Subcutaneous adipose tissue (tissue), 4 donors: ENCODE measurements around the gene CCR6. TPM values are rescaled to one million over a fixed set of nuclear protein-coding genes. Genes with fewer than 3 reads are reported as not detected.

Experiments used
- CTCF ChIP-seq: fragments of 450-650 bp; IDR thresholded peaks from one replicate; pipeline ENCODE4 v1.5.1; 2016; ENCODE audit warnings: low read depth, mild to moderate bottlenecking, control low read depth, antibody characterized with exemption, moderate library complexity
- total RNA-seq, 4 donors: library from RNA; depleted of rRNA; stranded (reverse); fragments of >200 nt; gene quantifications; one replicate each; pipeline ENCODE4 v1.1.0, GENCODE V29; 2016

Gene CCR6
- total RNA-seq, 4 donors from 2014 or later = 0.22 TPM; not detected in 3

DNA sequence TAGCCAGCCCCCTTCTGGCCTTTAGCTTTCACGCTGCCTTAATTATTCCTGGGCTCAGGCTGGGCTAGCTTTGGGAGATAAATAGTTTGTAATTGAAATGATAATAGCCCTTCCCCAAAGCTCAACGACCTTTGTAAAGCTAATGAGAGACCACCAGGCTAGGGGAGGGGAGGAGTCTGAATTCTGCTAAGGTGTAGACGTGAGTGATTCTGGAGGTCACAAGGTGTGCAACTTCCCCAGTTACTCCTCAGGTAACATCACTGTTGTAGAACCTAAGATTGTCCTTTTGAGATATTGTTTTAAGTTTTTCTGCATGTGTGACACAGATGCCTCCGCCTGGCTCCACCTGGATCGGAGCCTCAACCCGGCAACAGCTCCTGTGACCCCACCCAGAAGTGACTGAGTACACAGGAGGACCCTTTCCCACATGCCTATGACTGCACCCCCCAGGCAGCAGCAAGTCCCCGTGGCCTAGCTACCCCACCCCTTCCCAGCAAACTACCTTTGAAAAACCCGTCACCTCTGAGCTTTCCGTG lies 40.6 kb downstream of the CCR6 start:
- no peak for TF ChIP-seq CTCF

- TF ChIP-seq CTCF = no peak
These were observed 41.4 kb downstream of the CCR6 start for GRCh38 chr6:167164261-167164660.

DNA sequence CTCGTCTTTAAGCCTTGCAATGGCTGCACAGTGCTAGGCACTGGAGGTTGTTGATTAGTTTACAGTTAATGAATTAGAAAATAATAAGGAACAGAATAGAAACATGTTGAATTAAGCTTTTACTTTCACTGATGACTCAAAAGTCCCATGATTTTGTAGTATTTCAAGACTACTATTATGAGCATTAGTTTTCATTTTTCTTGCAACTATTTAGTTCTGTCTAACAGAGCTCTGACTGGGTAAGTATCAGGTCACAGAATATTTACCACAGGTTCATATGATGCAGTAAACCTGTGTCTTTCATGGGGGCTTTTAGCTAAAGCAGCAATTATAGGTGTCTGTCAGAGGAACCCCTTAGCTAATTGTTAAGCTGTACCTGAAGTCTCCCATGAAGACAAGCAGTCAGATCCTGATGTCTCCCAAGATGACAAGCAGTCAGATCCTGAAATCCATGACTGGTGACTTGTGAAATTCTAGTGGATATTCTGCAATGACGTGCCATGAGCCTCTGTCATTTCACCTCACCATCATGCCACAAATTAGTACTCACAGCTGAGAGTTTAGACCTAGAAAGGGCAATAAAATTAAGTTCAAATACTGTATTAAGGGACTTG lies 43.1 kb downstream of the CCR6 start:
- no peak for TF ChIP-seq CTCF

Other genes with a start within 250 kb of the CCR6 start
- gene RNASET2, start 166.5 kb upstream of the CCR6 start, total RNA-seq = 100 to 1,000 TPM in 2 of 4 donors, 10 to 100 TPM in 2; 40.4 to 173 (median 77.0) TPM
- 10 to 100 TPM in 2 of 4 donors, 1 to 10 TPM in 2; 7.3 to 16.2 (median 10.1) TPM for gene CEP43, start 123.7 kb upstream of the CCR6 start, total RNA-seq
- gene GPR31, start 34.9 kb downstream of the CCR6 start, total RNA-seq = not detected
- gene UNC93A, start 168.2 kb downstream of the CCR6 start, total RNA-seq = not detected
- not detected for gene TTLL2, start 202.0 kb downstream of the CCR6 start, total RNA-seq